Esophagus squamous epithelium (tissue), 4 donors: ENCODE data around the gene CPN2.

ENCODE experiments used
- POLR2A ChIP-seq, 4 donors: fragments of 450-650 bp; IDR thresholded peaks; one replicate each; pipeline ENCODE4 v1.6.1; 2017; ENCODE audit warnings: antibody characterized with exemption in 4 of 4, mild to moderate bottlenecking in 4 of 4, moderate library complexity in 3 of 4
- TF ChIP-seq, protein P1 (sequence below), 6 experiments: fragments of 450-650 bp in 4 of 6; fragments of 200-600 bp in 2 of 6; sonication (generic) in 2 of 6; IDR thresholded peaks; one replicate each; pipeline ENCODE4 v1.5.1; 2016 to 2019; ENCODE audit warnings: antibody characterized with exemption in 6 of 6, mild to moderate bottlenecking in 4 of 6, moderate library complexity in 4 of 6

DNA sequence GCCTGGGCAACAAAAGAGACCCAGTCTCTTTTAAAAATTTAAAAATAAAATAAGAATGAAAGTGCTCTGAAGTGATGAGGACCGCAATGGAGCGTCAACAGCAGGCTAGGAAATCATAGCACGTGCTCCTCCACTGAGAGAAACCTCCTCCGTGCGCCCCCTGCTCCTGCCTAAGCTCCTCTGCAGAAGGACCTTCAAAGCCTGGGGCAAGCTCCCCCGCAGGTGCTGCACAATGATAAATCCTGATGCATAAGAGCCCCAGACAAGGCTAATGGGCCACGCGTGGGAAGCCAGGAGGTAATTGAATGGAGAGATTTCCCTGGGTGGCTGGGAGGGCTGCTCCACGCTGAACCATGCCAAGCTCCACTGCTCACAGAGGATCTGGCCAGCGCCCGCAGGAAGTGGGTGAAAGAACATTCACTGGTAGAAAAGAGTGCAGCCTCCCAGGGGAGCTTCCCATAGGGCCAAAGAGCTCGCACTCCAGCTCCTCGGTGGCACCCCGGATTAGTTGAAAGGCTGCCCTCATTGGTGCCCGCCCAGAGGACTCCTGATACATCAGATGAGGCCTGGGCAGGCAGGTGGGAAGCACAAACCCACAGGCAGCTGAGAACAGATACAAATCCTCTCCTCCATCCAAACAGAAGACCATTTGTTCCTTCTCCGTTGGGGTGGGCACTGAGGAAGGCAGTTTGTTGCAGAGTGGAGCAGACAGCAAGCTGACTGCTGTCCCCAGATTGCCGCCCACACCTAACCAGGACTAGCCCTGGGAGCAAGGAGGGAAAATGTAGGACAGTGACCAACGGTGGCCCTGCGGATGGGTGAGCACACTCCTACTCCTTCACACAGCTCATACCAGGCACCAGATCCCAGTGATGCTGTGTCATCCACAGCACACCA, 52.5 kb downstream of the CPN2 start:
- TF ChIP-seq, protein P1, sequence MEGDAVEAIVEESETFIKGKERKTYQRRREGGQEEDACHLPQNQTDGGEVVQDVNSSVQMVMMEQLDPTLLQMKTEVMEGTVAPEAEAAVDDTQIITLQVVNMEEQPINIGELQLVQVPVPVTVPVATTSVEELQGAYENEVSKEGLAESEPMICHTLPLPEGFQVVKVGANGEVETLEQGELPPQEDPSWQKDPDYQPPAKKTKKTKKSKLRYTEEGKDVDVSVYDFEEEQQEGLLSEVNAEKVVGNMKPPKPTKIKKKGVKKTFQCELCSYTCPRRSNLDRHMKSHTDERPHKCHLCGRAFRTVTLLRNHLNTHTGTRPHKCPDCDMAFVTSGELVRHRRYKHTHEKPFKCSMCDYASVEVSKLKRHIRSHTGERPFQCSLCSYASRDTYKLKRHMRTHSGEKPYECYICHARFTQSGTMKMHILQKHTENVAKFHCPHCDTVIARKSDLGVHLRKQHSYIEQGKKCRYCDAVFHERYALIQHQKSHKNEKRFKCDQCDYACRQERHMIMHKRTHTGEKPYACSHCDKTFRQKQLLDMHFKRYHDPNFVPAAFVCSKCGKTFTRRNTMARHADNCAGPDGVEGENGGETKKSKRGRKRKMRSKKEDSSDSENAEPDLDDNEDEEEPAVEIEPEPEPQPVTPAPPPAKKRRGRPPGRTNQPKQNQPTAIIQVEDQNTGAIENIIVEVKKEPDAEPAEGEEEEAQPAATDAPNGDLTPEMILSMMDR (IDR thresholded peaks at IDR 0.05) = no peak
- no peak for TF ChIP-seq POLR2A (IDR thresholded peaks at IDR 0.05)
